ENCODE data around the gene LHX3. TPM values are rescaled to one million over a fixed set of nuclear protein-coding genes. Genes with fewer than 3 reads are reported as not detected.

Gene LHX3
- total and polyA plus RNA-seq, 2 of the 4 experiments (the other 2 are of a cell fraction): not detected

DNA sequence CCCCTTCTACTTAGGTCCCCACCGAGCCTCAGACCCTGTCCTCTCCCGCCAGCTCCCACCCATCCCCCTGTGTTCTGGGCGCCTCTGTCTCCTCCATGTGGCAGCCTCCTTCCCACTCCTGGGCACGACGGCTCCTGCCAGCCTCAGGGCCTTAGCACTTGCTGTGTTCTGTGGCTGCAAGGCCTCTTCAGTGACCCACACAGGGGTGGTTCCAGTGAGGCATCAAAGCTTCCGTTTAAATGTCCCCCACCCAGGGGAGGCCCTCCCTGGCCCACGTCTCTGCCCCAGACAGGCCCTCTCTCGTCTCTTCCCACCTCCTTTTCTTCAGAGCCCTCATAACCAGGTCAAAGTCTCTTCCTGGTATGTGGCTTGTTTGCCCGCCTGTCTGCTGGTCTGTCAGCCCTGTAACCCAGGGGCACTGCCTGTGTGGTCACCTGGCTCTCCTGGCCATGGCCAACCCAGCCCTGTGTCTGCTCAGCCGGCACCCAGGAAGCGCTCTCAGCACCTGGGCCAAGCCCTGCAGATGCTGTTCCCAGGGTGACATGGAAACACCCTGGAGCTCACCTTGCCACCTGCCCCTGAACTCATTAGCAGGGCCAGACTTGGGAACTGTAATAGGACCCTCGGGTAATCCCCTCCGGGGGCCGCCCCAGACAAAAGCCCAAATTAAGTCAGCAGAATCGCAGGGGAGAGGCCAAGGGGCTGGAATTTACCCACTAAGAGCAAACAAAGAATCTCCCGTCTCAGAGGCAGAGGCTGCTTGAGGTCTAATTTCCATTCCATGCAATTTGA lies 33.7 kb downstream of the LHX3 start:
- TF ChIP-seq, protein P1, sequence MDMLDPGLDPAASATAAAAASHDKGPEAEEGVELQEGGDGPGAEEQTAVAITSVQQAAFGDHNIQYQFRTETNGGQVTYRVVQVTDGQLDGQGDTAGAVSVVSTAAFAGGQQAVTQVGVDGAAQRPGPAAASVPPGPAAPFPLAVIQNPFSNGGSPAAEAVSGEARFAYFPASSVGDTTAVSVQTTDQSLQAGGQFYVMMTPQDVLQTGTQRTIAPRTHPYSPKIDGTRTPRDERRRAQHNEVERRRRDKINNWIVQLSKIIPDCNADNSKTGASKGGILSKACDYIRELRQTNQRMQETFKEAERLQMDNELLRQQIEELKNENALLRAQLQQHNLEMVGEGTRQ (IDR thresholded peaks at IDR 0.05; ENCODE audit: low read depth, low read length): no peak
- TF ChIP-seq SMC3 (IDR thresholded peaks at IDR 0.05; ENCODE audit: low read depth, low read length): no peak
- no peak for TF ChIP-seq RFX5 (IDR thresholded peaks at IDR 0.05; ENCODE audit: low read depth, low read length)
- no peak for TF ChIP-seq MXI1 (IDR thresholded peaks at IDR 0.05; ENCODE audit: borderline replicate concordance, low read depth, low read length)
- no peak for TF ChIP-seq MAZ (IDR thresholded peaks at IDR 0.05; ENCODE audit: borderline replicate concordance, low read depth, low read length)
- no peaks in the 10 kb centered on the region for H3K9me1 ChIP-seq (ENCODE audit: insufficient read depth, low read length)
- dilution Hi-C loops (cut with HindIII; ENCODE audit: low sequenced_read_pairs, unreplicated experiment): no loop called here
- H3K9me3 ChIP-seq (ENCODE audit: control insufficient read depth, insufficient read depth, low read length): no peaks in the 10 kb centered on the region
- H2AK5ac ChIP-seq (ENCODE audit: low read depth, low read length): no peak overlapping the region
- no TSS peak for BruUV-seq (replicated peaks)
- no peak overlapping the region for H3K27ac ChIP-seq (ENCODE audit: insufficient read depth, low read length)
- H2BK120ac ChIP-seq (ENCODE audit: low read depth, low read length): no peak overlapping the region
- no peak overlapping the region for H3K9ac ChIP-seq (ENCODE audit: low read depth, low read length)
- H3K4me1 ChIP-seq (ENCODE audit: control insufficient read depth, insufficient read depth, low read length): no peaks in the 10 kb centered on the region
- H3K14ac ChIP-seq (replicated peaks; ENCODE audit: low read depth, low read length): no peak overlapping the region
- H3K18ac ChIP-seq (ENCODE audit: low read depth, low read length): no peak overlapping the region
- no peaks in the 10 kb centered on the region for H3K79me1 ChIP-seq (ENCODE audit: low read depth in 1 of 2, low read length in 2 of 2)
- H3K56ac ChIP-seq (ENCODE audit: extremely low read depth, insufficient read depth, low read length): no peak overlapping the region
- no peak overlapping the region for H3K4me3 ChIP-seq (ENCODE audit: insufficient read depth, low read depth, low read length)
- H2AK9ac ChIP-seq (replicated peaks; ENCODE audit: low read depth, low read length, poor library complexity): no peak overlapping the region
- no peak overlapping the region for H4K8ac ChIP-seq (ENCODE audit: low read depth in 2 of 2, low read length in 2 of 2)
- 45% methylated on average over 7 of the region's 16 CpGs; no CpG with 5 or more reads in 1 of the 2 experiments for WGBS, 2 experiments (ENCODE audit: extremely low coverage in 2 of 2, insufficient read length in 1 of 2)
- ChIA-PET CTCF (interaction anchor here (0.7 to 1.0 kb wide), 3 partner anchors 27 to 98 kb away, joined by 3 read pairs; no protein-coding TSS in a partner anchor), POLR2A (ENCODE audit: unreplicated experiment) (no interaction called here)
- no peaks in the 10 kb centered on the region for H4K20me1 ChIP-seq (ENCODE audit: insufficient read depth, low read length)
- H3K4ac ChIP-seq (ENCODE audit: low read depth, low read length): no peak overlapping the region
- no peak overlapping the region for H2AFZ ChIP-seq (replicated peaks; ENCODE audit: low read length, poor library complexity)
- no peak overlapping the region for H2BK5ac ChIP-seq (ENCODE audit: low read depth, low read length, poor library complexity, severe bottlenecking)
- no peak overlapping the region for H4K5ac ChIP-seq (ENCODE audit: low read depth, low read length)
- H2BK20ac ChIP-seq (ENCODE audit: low read depth, low read length): no peak overlapping the region
- intact Hi-C loops (cut with micrococcal nuclease): no loop called here
- no peak overlapping the region for H3K23ac ChIP-seq (ENCODE audit: low read depth, low read length)
- peaks cover 54% of the 10 kb centered on the region for H3K27me3 ChIP-seq (ENCODE audit: control insufficient read depth, insufficient read depth, low read length)
- in situ Hi-C loops (cut with MboI; ENCODE audit: low sequenced_read_pairs): no loop called here
- no peak overlapping the region for H4K91ac ChIP-seq (ENCODE audit: insufficient read depth, low read depth, low read length)
- H3K4me2 ChIP-seq (ENCODE audit: low read depth, low read length): no peak overlapping the region
- DNase-seq (no peak), ATAC-seq (ENCODE audit: low read depth) (no peak)
- H2BK15ac ChIP-seq (ENCODE audit: low read depth, low read length): no peak overlapping the region
- H3K36me3 ChIP-seq (ENCODE audit: control insufficient read depth, insufficient read depth, low read length): no peaks in the 10 kb centered on the region

All from IMR-90 (cell line).